ENCODE measurements around the gene ZSWIM4.

The ZSWIM4 gene

DNA sequence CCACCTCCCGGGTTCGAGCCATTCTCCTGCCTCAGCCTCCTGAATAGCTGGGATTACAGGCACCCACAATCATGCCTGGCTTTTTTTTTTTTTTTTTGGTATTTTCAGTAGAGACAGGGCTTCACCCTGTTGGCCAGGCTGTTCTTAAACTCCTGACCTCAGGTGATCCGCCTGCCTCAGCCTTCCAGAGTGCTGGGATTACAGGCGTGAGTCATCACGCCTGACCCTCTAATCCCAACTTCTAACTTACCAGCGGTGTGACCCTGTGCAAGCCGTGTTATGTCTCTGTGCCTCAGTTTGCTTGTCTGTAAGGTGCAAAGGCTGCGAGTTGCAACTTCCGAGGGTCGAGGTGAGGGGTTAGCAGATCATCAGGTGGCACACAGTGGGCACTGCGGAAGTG lies 17.3 kb downstream of the ZSWIM4 start:
- no peak for DNase-seq (ENCODE audit: low read depth)

- DNase-seq (ENCODE audit: low read depth): no peak
Measured at GRCh38 chr19:13813147-13813546, 17.9 kb downstream of the ZSWIM4 start.

GRCh38 chr19:13814550-13814949 lies 19.3 kb downstream of the ZSWIM4 start:
- no peak for DNase-seq (ENCODE audit: low read depth)

- no peak for DNase-seq (ENCODE audit: low read depth)
Measured at GRCh38 chr19:13817018-13817614, 21.9 kb downstream of the ZSWIM4 start.

GRCh38 chr19:13817615-13818371 lies 22.6 kb downstream of the ZSWIM4 start:
- no peak for DNase-seq (ENCODE audit: low read depth)

GRCh38 chr19:13819238-13819637 lies 24.0 kb downstream of the ZSWIM4 start:
- DNase-seq (ENCODE audit: low read depth): no peak

GRCh38 chr19:13821292-13821691 lies 26.0 kb downstream of the ZSWIM4 start:
- no peak for DNase-seq (ENCODE audit: low read depth)

- no peak for DNase-seq (ENCODE audit: low read depth)
Measured at GRCh38 chr19:13823256-13823655, 28.0 kb downstream of the ZSWIM4 start.

- DNase-seq (ENCODE audit: low read depth): no peak
Measured at GRCh38 chr19:13823901-13824300, 28.7 kb downstream of the ZSWIM4 start.

DNA sequence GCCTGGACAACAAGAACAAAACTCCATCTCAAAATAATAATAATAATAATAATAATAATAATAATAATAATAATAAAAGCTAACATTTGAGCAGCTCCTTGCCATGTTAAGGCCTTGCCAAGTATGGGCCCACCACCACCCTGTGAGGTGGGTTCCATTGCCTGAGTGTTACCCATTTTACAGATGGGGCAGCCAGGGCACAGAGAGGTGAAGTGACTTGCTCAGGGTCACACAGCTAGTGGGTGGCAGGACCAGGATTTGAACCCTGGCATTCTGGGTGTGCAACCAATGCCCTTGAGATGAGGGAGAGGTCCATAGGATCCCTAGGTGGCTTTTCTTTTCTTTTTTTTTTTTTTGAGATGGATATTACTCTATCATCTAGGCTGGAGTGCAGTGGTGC lies 29.5 kb downstream of the ZSWIM4 start:
- no peak for DNase-seq (ENCODE audit: low read depth)

DNA sequence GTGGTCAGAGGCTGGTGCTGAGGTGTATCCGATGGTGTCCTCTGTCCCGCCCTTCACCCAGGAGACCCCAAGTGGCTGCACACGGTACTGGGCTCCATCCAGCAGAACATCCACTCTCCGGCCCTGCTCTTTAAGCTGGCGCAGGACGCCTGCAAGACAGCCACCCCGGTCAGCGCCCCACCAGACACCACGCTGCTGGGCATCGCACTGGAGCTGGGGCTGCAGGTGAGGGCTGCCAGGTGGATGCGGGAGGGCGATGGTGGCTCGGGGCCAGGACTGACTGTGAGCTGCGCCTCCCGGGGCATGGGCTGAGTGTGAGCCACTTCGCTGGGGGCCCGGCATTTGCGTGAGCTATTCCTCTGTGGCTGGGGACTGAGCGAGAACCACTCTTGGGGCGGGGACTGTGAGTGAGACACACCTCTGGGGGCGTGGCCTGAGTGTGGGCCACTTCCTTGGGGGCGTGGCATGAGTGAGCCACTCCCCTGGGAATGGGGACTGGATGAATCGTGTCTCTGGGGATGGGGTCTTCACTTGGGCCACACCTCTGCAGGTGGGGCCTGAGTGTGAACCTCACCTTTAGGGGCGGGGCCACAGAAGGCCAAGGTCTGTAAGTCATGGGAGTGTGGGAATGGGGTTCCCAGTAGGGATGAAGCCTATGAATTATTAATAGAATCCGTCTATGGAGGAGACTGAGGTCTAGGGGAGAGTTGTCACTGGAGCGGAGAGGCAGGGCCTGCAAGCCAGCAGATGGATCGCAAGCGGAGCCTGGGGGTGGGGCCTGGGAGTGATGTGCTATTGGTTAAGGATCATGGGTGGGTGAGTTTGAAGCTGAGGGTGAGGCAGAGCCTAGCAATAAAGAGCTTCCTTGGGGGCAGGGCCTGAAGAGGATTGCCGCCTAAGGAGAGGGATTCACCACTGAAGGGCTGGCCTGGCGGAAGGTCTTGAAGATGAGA lies 30.5 kb downstream of the ZSWIM4 start:
- no peak for DNase-seq (ENCODE audit: low read depth)

- no peak for DNase-seq (ENCODE audit: low read depth)
Measured at GRCh38 chr19:13826652-13827235, 31.5 kb downstream of the ZSWIM4 start.

GRCh38 chr19:13827656-13828055 lies 32.4 kb downstream of the ZSWIM4 start:
- DNase-seq (ENCODE audit: low read depth): no peak

- DNase-seq (ENCODE audit: low read depth): no peak
Measured at GRCh38 chr19:13830114-13830740, 35.0 kb downstream of the ZSWIM4 start.

GRCh38 chr19:13830741-13831536 lies 35.7 kb downstream of the ZSWIM4 start:
- DNase-seq (ENCODE audit: low read depth): no peak

DNA sequence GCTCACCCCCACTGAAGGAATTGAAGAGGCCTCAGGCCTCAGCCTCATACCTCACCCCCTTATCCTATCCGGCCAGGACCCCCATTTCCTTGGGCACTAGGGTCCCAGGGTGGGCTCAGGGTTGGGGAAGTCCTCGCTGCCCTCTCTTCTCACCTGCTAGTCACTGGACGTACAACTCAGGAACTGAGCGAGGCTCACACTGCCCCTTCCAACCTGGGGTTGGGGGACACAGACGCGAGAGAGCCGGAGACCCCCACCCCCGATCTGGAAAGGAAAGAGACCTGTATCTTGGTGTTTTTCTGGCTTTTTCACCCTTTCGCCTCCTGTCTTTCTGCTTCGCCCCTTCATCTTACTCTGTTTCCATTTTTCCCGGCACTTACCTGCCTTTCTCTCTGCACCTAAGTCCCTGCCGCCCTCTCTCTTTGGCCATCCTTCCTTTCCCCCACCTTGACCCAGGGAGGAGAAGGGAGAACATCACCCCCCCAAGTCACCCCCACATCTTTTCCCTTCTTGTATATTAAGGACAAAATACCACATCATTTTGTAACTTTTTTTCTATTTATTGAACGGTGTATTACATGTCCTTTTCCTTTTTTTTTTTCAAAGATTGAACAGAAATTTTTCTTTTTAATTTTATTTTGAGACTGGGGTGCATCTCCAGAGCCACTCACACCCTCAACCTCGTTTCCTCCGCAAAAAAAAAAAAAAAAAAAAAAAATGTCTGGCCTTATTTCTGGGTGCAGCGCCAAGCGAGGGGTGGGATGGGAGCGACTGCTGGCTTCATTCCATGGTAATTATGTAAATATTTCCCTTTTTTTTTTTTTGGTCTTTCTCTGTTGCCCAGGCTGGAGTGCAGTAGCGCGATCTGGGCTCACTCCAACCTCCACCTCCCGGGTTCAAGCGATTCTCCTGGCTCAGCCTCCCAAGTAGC lies 36.6 kb downstream of the ZSWIM4 start:
- no peak for DNase-seq (ENCODE audit: low read depth)

DNA sequence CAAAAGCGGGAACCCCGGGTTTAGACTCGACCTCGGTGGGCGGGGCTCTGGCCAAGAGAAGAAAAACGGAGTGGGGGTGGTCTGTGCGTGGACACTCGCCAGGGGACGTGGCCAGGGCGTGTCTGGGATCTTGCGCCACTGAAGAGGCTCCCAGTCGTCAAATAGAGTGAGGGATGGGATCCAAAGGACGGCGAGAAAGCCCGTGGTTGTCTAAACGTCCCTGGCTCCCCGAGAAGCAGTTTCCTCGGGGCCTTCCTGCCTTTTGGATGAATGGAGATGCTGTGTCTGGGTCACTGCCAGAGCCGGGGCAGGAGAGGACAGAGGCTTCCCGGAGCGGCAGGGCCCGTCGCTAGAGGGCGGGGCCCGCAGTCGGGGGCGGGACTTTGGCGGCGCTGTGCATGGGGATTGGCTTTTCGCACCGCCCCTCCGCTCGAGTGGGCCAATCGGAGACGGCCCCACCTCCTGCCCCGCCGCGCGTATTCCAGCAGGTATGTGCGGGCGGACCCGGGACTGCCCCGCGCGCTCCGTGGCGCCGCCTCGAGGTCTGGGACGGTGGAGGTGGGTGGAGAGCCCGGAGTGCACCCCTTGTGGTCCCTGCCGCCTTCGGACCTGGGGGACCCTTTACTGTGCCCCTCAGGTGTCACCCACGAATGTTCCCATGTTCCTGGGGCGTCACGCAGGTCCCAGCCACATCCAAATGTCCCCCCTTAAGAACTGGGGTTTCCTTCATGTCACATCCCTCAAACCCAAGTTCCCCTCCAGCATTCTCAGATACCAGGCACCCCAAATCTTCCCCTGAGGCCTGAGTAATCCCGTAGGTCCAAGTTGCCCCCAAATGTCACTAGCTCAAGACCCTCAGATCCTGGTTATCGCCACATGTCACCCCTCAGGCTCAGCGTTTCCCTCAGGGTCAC lies 38.3 kb downstream of the ZSWIM4 start:
- peak; percentile 94 for DNase-seq (ENCODE audit: low read depth)

- no peak for DNase-seq (ENCODE audit: low read depth)
Measured at GRCh38 chr19:13834244-13835069, 39.2 kb downstream of the ZSWIM4 start.
